Endothelial cell (in vitro differentiated cells): Measurements from ENCODE around the gene HCFC1R1. TPM values are rescaled to one million over a fixed set of nuclear protein-coding genes. Genes with fewer than 3 reads are reported as not detected.

Experiments
- DNase-seq: peaks from one replicate; pipeline ENCODE4 v3.0.0; 2021; ENCODE audit warnings: low spot score
- H3K27ac Mint-ChIP-seq: one replicate; pipeline ENCODE4 v1.8.0; 2021; ENCODE audit warnings: mixed read lengths, inconsistent platforms; ENCODE audit not compliant: unreplicated experiment
- H3K27me3 Mint-ChIP-seq: one replicate; pipeline ENCODE4 v1.8.0; 2021; ENCODE audit warnings: mild to moderate bottlenecking, moderate library complexity, mixed read lengths, inconsistent platforms; ENCODE audit not compliant: unreplicated experiment
- H3K36me3 Mint-ChIP-seq: one replicate; pipeline ENCODE4 v1.8.0; 2021; ENCODE audit warnings: mild to moderate bottlenecking, low read depth, mixed read lengths, inconsistent platforms; ENCODE audit not compliant: unreplicated experiment
- H3K4me1 Mint-ChIP-seq: one replicate; pipeline ENCODE4 v1.8.0; 2021; ENCODE audit warnings: mild to moderate bottlenecking, mixed read lengths, inconsistent platforms; ENCODE audit not compliant: unreplicated experiment
- H3K4me3 Mint-ChIP-seq: one replicate; pipeline ENCODE4 v1.8.0; 2021; ENCODE audit warnings: mild to moderate bottlenecking, mixed read lengths, inconsistent platforms; ENCODE audit not compliant: unreplicated experiment
- H3K9me3 Mint-ChIP-seq: one replicate; pipeline ENCODE4 v1.8.0; 2021; ENCODE audit warnings: mixed read lengths, inconsistent platforms; ENCODE audit not compliant: unreplicated experiment
- CTCF ChIP-seq: fragments of 200-600 bp; sonication (generic); IDR thresholded peaks from one replicate; pipeline ENCODE4 v1.5.0; 2021; ENCODE audit warnings: antibody characterized with exemption; ENCODE audit not compliant: unreplicated experiment
- total RNA-seq: library from RNA; stranded (reverse); fragmentation: NEBNext Ultra II Directional; extraction: Animal tissue kit (Norgen Biotek cat#: 25700); gene quantifications from one replicate; pipeline ENCODE4 v1.2.1, GENCODE V29; 2021; ENCODE audit not compliant: unreplicated experiment

HCFC1R1 gene
- total RNA-seq, 1 donor from 2014 or later: 28.7 TPM

- H3K4me3 Mint-ChIP-seq: no peak overlapping the region
- H3K36me3 Mint-ChIP-seq: peaks cover 5% of the 10 kb centered on the region
- DNase-seq: no peak
- H3K9me3 Mint-ChIP-seq: no peaks in the 10 kb centered on the region
- H3K4me1 Mint-ChIP-seq: peaks cover 6% of the 10 kb centered on the region
- peaks cover 16% of the 10 kb centered on the region for H3K27me3 Mint-ChIP-seq
- H3K27ac Mint-ChIP-seq: no peak overlapping the region
- TF ChIP-seq CTCF: no peak
Observed at GRCh38 chr16:3013491-3013951, 10.2 kb downstream of the HCFC1R1 start.

GRCh38 chr16:3012828-3013420, 10.8 kb downstream of the HCFC1R1 start, which contains the start of gene CLDN9:
TSS of gene CLDN9 (plus strand) at chr16:3012923. CDS start at chr16:3013363, 440 bp downstream.
- no peaks in the 10 kb centered on the region for H3K9me3 Mint-ChIP-seq
- no peak for DNase-seq
- no peak within 1 kb of the TSS for H3K27ac Mint-ChIP-seq
- H3K4me1 Mint-ChIP-seq: peaks cover 12% of the 10 kb centered on the region
- TF ChIP-seq CTCF: no peak
- H3K27me3 Mint-ChIP-seq: peaks cover 16% of the 10 kb centered on the region
- peaks cover 5% of the 10 kb centered on the region for H3K36me3 Mint-ChIP-seq
- H3K4me3 Mint-ChIP-seq: no peak within 1 kb of the TSS

- DNase-seq: no peak
- Mint-ChIP-seq H3K27ac (no peak overlapping the region), H3K4me1 (peaks cover 17% of the 10 kb centered on the region), H3K36me3 (peaks cover 5% of the 10 kb centered on the region), H3K27me3 (peaks cover 16% of the 10 kb centered on the region), H3K4me3 (no peak overlapping the region), H3K9me3 (no peaks in the 10 kb centered on the region)
- no peak for TF ChIP-seq CTCF
Observed at GRCh38 chr16:3012246-3012645, 11.5 kb downstream of the HCFC1R1 start.

- Mint-ChIP-seq H3K4me3 (no peak overlapping the region), H3K4me1 (peaks cover 24% of the 10 kb centered on the region), H3K27ac (no peak overlapping the region), H3K36me3 (peaks cover 5% of the 10 kb centered on the region), H3K9me3 (no peaks in the 10 kb centered on the region), H3K27me3 (peaks cover 14% of the 10 kb centered on the region)
- no peak for DNase-seq
- TF ChIP-seq CTCF: no peak
Observed at GRCh38 chr16:3010510-3010909, 13.2 kb downstream of the HCFC1R1 start.

GRCh38 chr16:3009568-3010390, 14.0 kb downstream of the HCFC1R1 start:
- DNase-seq: no peak
- Mint-ChIP-seq H3K4me1 (peaks cover 24% of the 10 kb centered on the region), H3K27ac (no peak overlapping the region), H3K9me3 (no peaks in the 10 kb centered on the region), H3K36me3 (peaks cover 1% of the 10 kb centered on the region), H3K4me3 (no peak overlapping the region), H3K27me3 (peaks cover 12% of the 10 kb centered on the region)
- no peak for TF ChIP-seq CTCF
